Measurements from ENCODE around the gene ELP1. TPM values are rescaled to one million over a fixed set of nuclear protein-coding genes. Genes with fewer than 3 reads are reported as not detected.

The ELP1 gene
- total and polyA plus RNA-seq, 4 donors, result 9.3 to 27.7 (median 16.4) TPM

GRCh38 chr9:108961151-108961550 lies 27.2 kb upstream of the ELP1 start:
- 96% methylated on average over 2 of the region's 2 CpGs for WGBS
- Histone ChIP-seq H3K36me3 (ENCODE audit: control insufficient read depth in 4 of 4, insufficient read depth in 3 of 4, low read depth in 1 of 4, low read length in 3 of 4) (no peaks in the 10 kb centered on the region), H3K4me3 (ENCODE audit: low read depth in 1 of 3, low read length in 3 of 3) (no peak overlapping the region), H3K9ac (ENCODE audit: low read depth in 1 of 2, low read length in 2 of 2) (no peak overlapping the region), H3K27me3 (ENCODE audit: control insufficient read depth in 4 of 4, insufficient read depth in 4 of 4, low read length in 3 of 4) (no peaks in the 10 kb centered on the region), H3K4me1 (ENCODE audit: control insufficient read depth in 4 of 4, insufficient read depth in 4 of 4, low read length in 3 of 4) (no peaks in the 10 kb centered on the region), H3K9me3 (ENCODE audit: control insufficient read depth in 4 of 4, low read length in 3 of 4) (no peaks in the 10 kb centered on the region), H3K27ac (ENCODE audit: low read depth in 1 of 2, low read length in 2 of 2) (no peak overlapping the region)
- TF ChIP-seq JUND (IDR thresholded peaks at IDR 0.05), result no peak
- DNase-seq (ENCODE audit: low spot score), result no peak

DNA sequence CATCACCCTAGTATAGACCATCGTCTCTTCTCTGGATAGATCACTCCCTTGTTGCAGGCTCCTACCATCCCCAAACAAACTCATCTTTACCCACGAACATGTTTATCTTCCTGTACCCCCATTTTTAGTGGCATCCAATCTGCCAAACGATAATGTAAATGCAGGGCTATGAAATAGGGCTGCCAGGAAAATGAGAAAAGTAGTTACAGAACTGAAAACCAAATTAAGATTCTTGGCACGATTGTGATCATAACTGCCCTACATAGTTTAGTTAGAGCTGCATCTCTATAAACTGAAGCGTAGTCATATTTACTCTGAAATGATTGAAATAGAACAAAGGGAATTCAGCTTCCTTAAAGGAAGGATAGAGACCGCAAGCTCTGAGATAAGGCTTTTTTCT lies 26.4 kb upstream of the ELP1 start:
- TF ChIP-seq HNF4G (IDR thresholded peaks at IDR 0.05) (no peak), EGR1 (IDR thresholded peaks at IDR 0.05; ENCODE audit: low read depth in 2 of 2) (no peak), RAD21 (IDR thresholded peaks at IDR 0.05) (no peak)
- TF ChIP-seq, protein P1, sequence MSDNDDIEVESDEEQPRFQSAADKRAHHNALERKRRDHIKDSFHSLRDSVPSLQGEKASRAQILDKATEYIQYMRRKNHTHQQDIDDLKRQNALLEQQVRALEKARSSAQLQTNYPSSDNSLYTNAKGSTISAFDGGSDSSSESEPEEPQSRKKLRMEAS (IDR thresholded peaks at IDR 0.05), result no peak
- H3K9ac ChIP-seq (ENCODE audit: low read depth in 1 of 2, low read length in 2 of 2), result no peak overlapping the region
- no peaks in the 10 kb centered on the region for H3K9me3 ChIP-seq (ENCODE audit: control insufficient read depth in 4 of 4, low read length in 3 of 4)
- H3K4me3 ChIP-seq (ENCODE audit: low read depth in 1 of 3, low read length in 3 of 3), result no peak overlapping the region
- no peaks in the 10 kb centered on the region for H3K4me1 ChIP-seq (ENCODE audit: control insufficient read depth in 4 of 4, insufficient read depth in 4 of 4, low read length in 3 of 4)
- 72% methylated on average over 6 of the region's 6 CpGs for WGBS
- H3K27ac ChIP-seq (ENCODE audit: low read depth in 1 of 2, low read length in 2 of 2), result no peak overlapping the region
- H3K27me3 ChIP-seq (ENCODE audit: control insufficient read depth in 4 of 4, insufficient read depth in 4 of 4, low read length in 3 of 4), result no peaks in the 10 kb centered on the region
- no peak for DNase-seq (ENCODE audit: low spot score)
- no peaks in the 10 kb centered on the region for H3K36me3 ChIP-seq (ENCODE audit: control insufficient read depth in 4 of 4, insufficient read depth in 3 of 4, low read depth in 1 of 4, low read length in 3 of 4)

- H3K4me1 ChIP-seq (ENCODE audit: control insufficient read depth in 4 of 4, insufficient read depth in 4 of 4, low read length in 3 of 4), result no peaks in the 10 kb centered on the region
- TF ChIP-seq, protein P2, sequence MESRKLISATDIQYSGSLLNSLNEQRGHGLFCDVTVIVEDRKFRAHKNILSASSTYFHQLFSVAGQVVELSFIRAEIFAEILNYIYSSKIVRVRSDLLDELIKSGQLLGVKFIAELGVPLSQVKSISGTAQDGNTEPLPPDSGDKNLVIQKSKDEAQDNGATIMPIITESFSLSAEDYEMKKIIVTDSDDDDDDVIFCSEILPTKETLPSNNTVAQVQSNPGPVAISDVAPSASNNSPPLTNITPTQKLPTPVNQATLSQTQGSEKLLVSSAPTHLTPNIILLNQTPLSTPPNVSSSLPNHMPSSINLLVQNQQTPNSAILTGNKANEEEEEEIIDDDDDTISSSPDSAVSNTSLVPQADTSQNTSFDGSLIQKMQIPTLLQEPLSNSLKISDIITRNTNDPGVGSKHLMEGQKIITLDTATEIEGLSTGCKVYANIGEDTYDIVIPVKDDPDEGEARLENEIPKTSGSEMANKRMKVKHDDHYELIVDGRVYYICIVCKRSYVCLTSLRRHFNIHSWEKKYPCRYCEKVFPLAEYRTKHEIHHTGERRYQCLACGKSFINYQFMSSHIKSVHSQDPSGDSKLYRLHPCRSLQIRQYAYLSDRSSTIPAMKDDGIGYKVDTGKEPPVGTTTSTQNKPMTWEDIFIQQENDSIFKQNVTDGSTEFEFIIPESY (IDR thresholded peaks at IDR 0.05), result no peak
- TF ChIP-seq FOXA1 (IDR thresholded peaks at IDR 0.05), result no peak
- TF ChIP-seq GABPA (IDR thresholded peaks at IDR 0.05 in 1 of 2, conservative IDR thresholded peaks at IDR 0.05 in 1 of 2), result no peak
- no peak for TF ChIP-seq YY1 (IDR thresholded peaks at IDR 0.05)
- no peak for TF ChIP-seq NR2F2 (IDR thresholded peaks at IDR 0.05)
- no peak for TF ChIP-seq RAD21 (IDR thresholded peaks at IDR 0.05)
- TF ChIP-seq, protein P3, sequence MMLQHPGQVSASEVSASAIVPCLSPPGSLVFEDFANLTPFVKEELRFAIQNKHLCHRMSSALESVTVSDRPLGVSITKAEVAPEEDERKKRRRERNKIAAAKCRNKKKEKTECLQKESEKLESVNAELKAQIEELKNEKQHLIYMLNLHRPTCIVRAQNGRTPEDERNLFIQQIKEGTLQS (IDR thresholded peaks at IDR 0.05), result no peak
- TF ChIP-seq EGR1 (IDR thresholded peaks at IDR 0.05; ENCODE audit: low read depth in 2 of 2), result no peak
- no peak overlapping the region for H3K27ac ChIP-seq (ENCODE audit: low read depth in 1 of 2, low read length in 2 of 2)
- DNase-seq (ENCODE audit: low spot score), result no peak
- no peaks in the 10 kb centered on the region for H3K9me3 ChIP-seq (ENCODE audit: control insufficient read depth in 4 of 4, low read length in 3 of 4)
- no peaks in the 10 kb centered on the region for H3K36me3 ChIP-seq (ENCODE audit: control insufficient read depth in 4 of 4, insufficient read depth in 3 of 4, low read depth in 1 of 4, low read length in 3 of 4)
- no peak overlapping the region for H3K4me3 ChIP-seq (ENCODE audit: low read depth in 1 of 3, low read length in 3 of 3)
- no peak overlapping the region for H3K9ac ChIP-seq (ENCODE audit: low read depth in 1 of 2, low read length in 2 of 2)
- no peaks in the 10 kb centered on the region for H3K27me3 ChIP-seq (ENCODE audit: control insufficient read depth in 4 of 4, insufficient read depth in 4 of 4, low read length in 3 of 4)
These were observed 22.7 kb upstream of the ELP1 start for GRCh38 chr9:108956631-108957026.

- WGBS, result 90% methylated on average over 4 of the region's 4 CpGs
- no peaks in the 10 kb centered on the region for H3K27me3 ChIP-seq (ENCODE audit: control insufficient read depth in 4 of 4, insufficient read depth in 4 of 4, low read length in 3 of 4)
- no peak for DNase-seq (ENCODE audit: low spot score)
- TF ChIP-seq SP1 (IDR thresholded peaks at IDR 0.05) (no peak), TAF1 (conservative IDR thresholded peaks at IDR 0.05) (no peak), GABPA (IDR thresholded peaks at IDR 0.05 in 1 of 2, conservative IDR thresholded peaks at IDR 0.05 in 1 of 2) (no peak), EGR1 (IDR thresholded peaks at IDR 0.05; ENCODE audit: low read depth in 2 of 2) (no peak), YY1 (IDR thresholded peaks at IDR 0.05) (no peak), FOXA1 (IDR thresholded peaks at IDR 0.05) (no peak), FOXA2 (IDR thresholded peaks at IDR 0.05) (no peak), RAD21 (IDR thresholded peaks at IDR 0.05) (no peak), RXRA (IDR thresholded peaks at IDR 0.05) (no peak), NR2F2 (IDR thresholded peaks at IDR 0.05) (no peak), HNF4A (conservative IDR thresholded peaks at IDR 0.05) (no peak), JUND (IDR thresholded peaks at IDR 0.05) (no peak)
- TF ChIP-seq, protein P2 (IDR thresholded peaks at IDR 0.05), result no peak
- TF ChIP-seq, protein P1 (IDR thresholded peaks at IDR 0.05), result no peak
- TF ChIP-seq, protein P4, sequence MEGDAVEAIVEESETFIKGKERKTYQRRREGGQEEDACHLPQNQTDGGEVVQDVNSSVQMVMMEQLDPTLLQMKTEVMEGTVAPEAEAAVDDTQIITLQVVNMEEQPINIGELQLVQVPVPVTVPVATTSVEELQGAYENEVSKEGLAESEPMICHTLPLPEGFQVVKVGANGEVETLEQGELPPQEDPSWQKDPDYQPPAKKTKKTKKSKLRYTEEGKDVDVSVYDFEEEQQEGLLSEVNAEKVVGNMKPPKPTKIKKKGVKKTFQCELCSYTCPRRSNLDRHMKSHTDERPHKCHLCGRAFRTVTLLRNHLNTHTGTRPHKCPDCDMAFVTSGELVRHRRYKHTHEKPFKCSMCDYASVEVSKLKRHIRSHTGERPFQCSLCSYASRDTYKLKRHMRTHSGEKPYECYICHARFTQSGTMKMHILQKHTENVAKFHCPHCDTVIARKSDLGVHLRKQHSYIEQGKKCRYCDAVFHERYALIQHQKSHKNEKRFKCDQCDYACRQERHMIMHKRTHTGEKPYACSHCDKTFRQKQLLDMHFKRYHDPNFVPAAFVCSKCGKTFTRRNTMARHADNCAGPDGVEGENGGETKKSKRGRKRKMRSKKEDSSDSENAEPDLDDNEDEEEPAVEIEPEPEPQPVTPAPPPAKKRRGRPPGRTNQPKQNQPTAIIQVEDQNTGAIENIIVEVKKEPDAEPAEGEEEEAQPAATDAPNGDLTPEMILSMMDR (IDR thresholded peaks at IDR 0.05; ENCODE audit: low read depth, low read length, missing input control), result no peak
These were observed 22.2 kb upstream of the ELP1 start for GRCh38 chr9:108956022-108956630.

More at GRCh38 chr9:108956022-108956630, 22.2 kb upstream of the ELP1 start:
- Histone ChIP-seq H3K9me3 (ENCODE audit: control insufficient read depth in 4 of 4, low read length in 3 of 4) (no peaks in the 10 kb centered on the region), H3K4me3 (ENCODE audit: low read depth in 1 of 3, low read length in 3 of 3) (no peak overlapping the region), H3K4me1 (ENCODE audit: control insufficient read depth in 4 of 4, insufficient read depth in 4 of 4, low read length in 3 of 4) (no peaks in the 10 kb centered on the region), H3K27ac (ENCODE audit: low read depth in 1 of 2, low read length in 2 of 2) (no peak overlapping the region), H3K9ac (ENCODE audit: low read depth in 1 of 2, low read length in 2 of 2) (no peak overlapping the region), H3K36me3 (ENCODE audit: control insufficient read depth in 4 of 4, insufficient read depth in 3 of 4, low read depth in 1 of 4, low read length in 3 of 4) (no peaks in the 10 kb centered on the region)
